K562 (cell line): Measurements from ENCODE around the gene MXI1. TPM values are rescaled to one million over a fixed set of nuclear protein-coding genes. Genes with fewer than 3 reads are reported as not detected.

Source experiments
- ATF2 ChIP-seq: sonication (generic); formaldehyde crosslinking; IDR thresholded peaks from 2 replicates; pipeline ENCODE4 v1.8.1; 2022; ENCODE audit warnings: missing genetic modification reagents
- E4F1 ChIP-seq: fragments of 250-450 bp; sonication (Bioruptor Pico); IDR thresholded peaks from 2 replicates; pipeline ENCODE4 v1.5.0; 2021; ENCODE audit warnings: mild to moderate bottlenecking, borderline replicate concordance
- EZH2 ChIP-seq: IDR thresholded peaks from 2 replicates; pipeline ENCODE4 v1.6.1; 2012; ENCODE audit warnings: low read depth, mild to moderate bottlenecking, inconsistent platforms, low read length, borderline replicate concordance
- HLTF ChIP-seq: fragments of 450-650 bp; IDR thresholded peaks from 2 replicates; pipeline ENCODE4 v1.6.1; 2016
- KDM4B ChIP-seq, 2 experiments: fragments of 450-650 bp in 1 of 2; sonication (generic) in 1 of 2; IDR thresholded peaks; 2 replicates each; pipeline ENCODE4 v1.6.1; 2016 to 2017; ENCODE audit warnings: borderline replicate concordance in 2 of 2, antibody characterized with exemption in 1 of 2, low read depth in 1 of 2, mild to moderate bottlenecking in 1 of 2
- MBD2 ChIP-seq: sonication (generic); IDR thresholded peaks from 2 replicates; pipeline ENCODE4 v1.6.1; 2016; ENCODE audit warnings: low read depth, borderline replicate concordance
- MTF1 ChIP-seq: fragments of 250-450 bp; sonication (Bioruptor Pico); IDR thresholded peaks from 2 replicates; pipeline ENCODE4 v1.9.0; 2021; ENCODE audit warnings: moderate library complexity, mild to moderate bottlenecking, inconsistent platforms, borderline replicate concordance
- NCOA6 ChIP-seq: fragments of 450-650 bp; IDR thresholded peaks from 2 replicates; pipeline ENCODE4 v1.6.1; 2017; ENCODE audit warnings: mild to moderate bottlenecking
- POLR2A ChIP-seq: fragments of 450-650 bp; conservative IDR thresholded peaks from 2 replicates; pipeline ENCODE4 v1.6.1; 2016
- RCOR1 ChIP-seq, 2 experiments: IDR thresholded peaks; 2 replicates each; pipeline ENCODE4 v1.6.1; 2012; ENCODE audit warnings: low read depth in 2 of 2, low read length in 2 of 2, borderline replicate concordance in 1 of 2, improper control_type of control experiment in 1 of 2
- SETDB1 ChIP-seq: IDR thresholded peaks from one replicate; pipeline ENCODE4 v1.6.1; 2012; ENCODE audit warnings: low read length, control low read depth, inconsistent platforms
- ZBTB40 ChIP-seq, 2 experiments: fragments of 450-650 bp in 1 of 2; sonication (generic) in 1 of 2; formaldehyde crosslinking in 1 of 2; IDR thresholded peaks; 2 replicates each; pipeline versions ENCODE4 v1.7.1 to v1.9.0; 2016 to 2022; ENCODE audit warnings: inconsistent platforms in 1 of 2, mild to moderate bottlenecking in 1 of 2, missing genetic modification reagents in 1 of 2
- ZC3H4 ChIP-seq: sonication (generic); formaldehyde crosslinking; IDR thresholded peaks from 2 replicates; pipeline ENCODE4 v1.9.0; 2021; ENCODE audit warnings: missing genetic modification reagents, borderline replicate concordance
- ZNF140 ChIP-seq: fragments of 250-450 bp; sonication (Bioruptor Pico); IDR thresholded peaks from 2 replicates; pipeline ENCODE4 v1.8.0; 2021; ENCODE audit warnings: moderate library complexity, mild to moderate bottlenecking, inconsistent platforms
- ZNF384 ChIP-seq: IDR thresholded peaks from 2 replicates; pipeline ENCODE4 v1.6.1; 2012; ENCODE audit warnings: low read depth, low read length, improper control_type of control experiment
- ZNF444 ChIP-seq: fragments of 250-450 bp; sonication (Bioruptor Pico); IDR thresholded peaks from 2 replicates; pipeline ENCODE4 v1.4.0; 2020; ENCODE audit warnings: mild to moderate bottlenecking, moderate library complexity
- polyA plus RNA-seq, 8 experiments: library from polyadenylated mRNA; depleted of rRNA in 4 of 8; stranded (reverse) in 5 of 8; unstranded in 3 of 8; fragments of >200 nt; fragmentation: Nextera tagmentation in 2 of 8; fragmentation: Illumina TruSeq in 1 of 8; extraction: Ambion mirVana in 2 of 8; extraction: Trizol in 1 of 8; gene quantifications; 2 replicates each; pipeline versions ENCODE4 v1.2.1 to v1.2.3, GENCODE V29; 2011 to 2014; ENCODE audit warnings: inconsistent platforms in 1 of 8, missing spikeins in 1 of 8
- total RNA-seq, 7 experiments: library from RNA; depleted of rRNA in 6 of 7; stranded (reverse); fragments of >200 nt in 6 of 7; fragmentation: Illumina TruSeq in 2 of 7; extraction: Trizol in 2 of 7; gene quantifications; 2 replicates each; pipeline versions ENCODE4 v1.2.1 to v1.2.3, GENCODE V29; 2011 to 2021; ENCODE audit warnings: low replicate concordance in 1 of 7

MXI1 gene
- total and polyA plus RNA-seq, 9 of the 15 experiments (the other 6 are each of a cell fraction or from before 2014, with no cell fraction given), result 9.1 to 23.7 (median 14.8) TPM

- TF ChIP-seq ZBTB40 (IDR thresholded peaks at IDR 0.05) (no peak), ZBTB40 (CRISPR knock-in tag; IDR thresholded peaks at IDR 0.05) (no peak), NCOA6 (no peak), MBD2 (no peak), KDM4B (IDR thresholded peaks at IDR 0.05; ENCODE audit: borderline replicate concordance in 2 of 2, low read depth in 1 of 2) (no peak), HLTF (no peak), EZH2 (no peak), SETDB1 (no peak), ATF2 (CRISPR knock-in tag) (peak; percentile 94), POLR2A (no peak), ZC3H4 (no peak), E4F1 (CRISPR knock-in tag) (no peak), MTF1 (no peak), RCOR1 (IDR thresholded peaks at IDR 0.05; ENCODE audit: borderline replicate concordance in 1 of 2, low read depth in 2 of 2, low read length in 2 of 2) (peak in 1 of 2 experiments; percentile 69; a peak in 2 of 4 replicates), ZNF444 (CRISPR knock-in tag) (no peak), ZNF140 (CRISPR knock-in tag) (no peak), ZNF384 (no peak)
Measured at GRCh38 chr10:110221721-110222261, 14.4 kb downstream of the MXI1 start (continued).
